H1 (cell line): ENCODE measurements around the gene ZNF618. TPM values are rescaled to one million over a fixed set of nuclear protein-coding genes. Genes with fewer than 3 reads are reported as not detected.

ENCODE experiments used
- CTCF ChIA-PET: fragments of 300-600 bp; sonication (Branson Sonifier 250); formaldehyde crosslinking; loops from one replicate; lab custom pipeline; 2021; ENCODE audit not compliant: partially characterized antibody; lab: Charles Lee
- POLR2A ChIA-PET: fragments of 300-600 bp; sonication (Branson Sonifier 250); formaldehyde crosslinking; loops from one replicate; lab custom pipeline; 2021; ENCODE audit warnings: inconsistent platforms; ENCODE audit not compliant: partially characterized antibody; lab: Charles Lee
- DNase-seq, 2 experiments: peaks; one replicate each; pipeline versions ENCODE4 v3.0.0 to v3.0.0-alpha.2; 2010 to 2022; ENCODE audit warnings: low spot score in 2 of 2, low read depth in 1 of 2, mixed read lengths in 1 of 2
- FAIRE-seq: peaks from 2 replicates; lab custom pipeline; 2011; peaks lifted over from hg19 to GRCh38; lab: Jason Lieb, UNC
- H2AFZ ChIP-seq: 2 replicates; pipeline ENCODE4 v1.8.1; 2012; ENCODE audit warnings: low read length, inconsistent platforms
- H2AK5ac ChIP-seq: 2 replicates; pipeline ENCODE4 v1.6.1; 2013; ENCODE audit warnings: low read depth, low read length
- H2BK120ac ChIP-seq: replicated peaks from 2 replicates; pipeline ENCODE3; 2013; ENCODE audit warnings: low read depth, low read length, inconsistent platforms
- H2BK12ac ChIP-seq: 2 replicates; pipeline ENCODE4 v1.6.1; 2013; ENCODE audit warnings: low read depth, low read length
- H2BK15ac ChIP-seq: 2 replicates; pipeline ENCODE4 v1.6.1; 2013; ENCODE audit warnings: low read length
- H2BK20ac ChIP-seq: 2 replicates; pipeline ENCODE4 v1.6.1; 2013; ENCODE audit warnings: low read length
- H2BK5ac ChIP-seq: 2 replicates; pipeline ENCODE4 v1.6.1; 2013; ENCODE audit warnings: low read depth, low read length
- H3K14ac ChIP-seq: 2 replicates; pipeline ENCODE4 v1.6.1; 2013; ENCODE audit warnings: inconsistent platforms; ENCODE audit not compliant: insufficient read length
- H3K18ac ChIP-seq: 2 replicates; pipeline ENCODE4 v1.6.1; 2013; ENCODE audit warnings: low read length; ENCODE audit errors: extremely low read depth
- H3K23ac ChIP-seq: 2 replicates; pipeline ENCODE4 v1.6.1; 2013; ENCODE audit warnings: inconsistent platforms; ENCODE audit not compliant: insufficient read length
- H3K23me2 ChIP-seq: 2 replicates; pipeline ENCODE4 v1.6.1; 2013; ENCODE audit warnings: low read depth, low read length
- H3K27ac ChIP-seq: 2 replicates; pipeline ENCODE4 v1.6.1; 2011; ENCODE audit warnings: low read depth, low read length, inconsistent platforms
- H3K27me3 ChIP-seq, 4 experiments: replicated peaks in 1 of 4; 1 replicate in 1 of 4; 2 replicates in 3 of 4; pipeline versions ENCODE4 v1.6.1 to v1.8.1; 2011 to 2013; ENCODE audit warnings: low read length in 3 of 4, mild to moderate bottlenecking in 3 of 4, inconsistent platforms in 2 of 4, mixed read lengths in 2 of 4, moderate library complexity in 1 of 4; ENCODE audit not compliant: control insufficient read depth in 3 of 4, insufficient read depth in 3 of 4; ENCODE audit errors: extremely low read depth in 1 of 4
- H3K36me3 ChIP-seq, 4 experiments: 2 replicates each; pipeline versions ENCODE4 v1.6.1 to v1.8.1; 2011 to 2013; ENCODE audit warnings: mild to moderate bottlenecking in 4 of 4, low read length in 3 of 4, moderate library complexity in 2 of 4, control low read depth in 1 of 4, inconsistent platforms in 1 of 4; ENCODE audit not compliant: insufficient read depth in 4 of 4, control insufficient read depth in 2 of 4
- H3K4ac ChIP-seq: replicated peaks from 2 replicates; pipeline ENCODE3; 2013; ENCODE audit warnings: low read length, low read depth, mixed read lengths, inconsistent platforms; ENCODE audit not compliant: insufficient read length
- H3K4me1 ChIP-seq, 4 experiments: replicated peaks in 1 of 4; 1 replicate in 1 of 4; 2 replicates in 3 of 4; pipeline versions ENCODE4 v1.6.1 to v1.8.1; 2011 to 2013; ENCODE audit warnings: low read length in 3 of 4, inconsistent platforms in 2 of 4, mixed read lengths in 1 of 4; ENCODE audit not compliant: insufficient read depth in 4 of 4, control insufficient read depth in 3 of 4
- H3K4me2 ChIP-seq, 2 experiments: 2 replicates each; pipeline versions ENCODE4 v1.6.1 to v1.8.1; 2011 to 2013; ENCODE audit warnings: low read depth in 2 of 2, low read length in 2 of 2, control low read depth in 1 of 2, inconsistent platforms in 1 of 2, mild to moderate bottlenecking in 1 of 2; ENCODE audit not compliant: insufficient read depth in 1 of 2
- H3K4me3 ChIP-seq, 4 experiments: fragments of 200-600, 300-600 bp in 1 of 4; sonication (generic), shearing (Covaris generic), sonication (Bioruptor Twin) in 1 of 4; 2 replicates each; pipeline versions ENCODE4 v1.5.1 to v1.8.1; 2011 to 2016; ENCODE audit warnings: low read length in 4 of 4, low read depth in 3 of 4, control low read depth in 2 of 4, inconsistent platforms in 2 of 4, mild to moderate bottlenecking in 2 of 4, mixed read lengths in 1 of 4, moderate library complexity in 1 of 4; ENCODE audit not compliant: insufficient read depth in 2 of 4; ENCODE audit errors: extremely low read depth in 1 of 4
- H3K56ac ChIP-seq: replicated peaks from 2 replicates; pipeline ENCODE3; 2013; ENCODE audit warnings: low read depth, mild to moderate bottlenecking, mixed read lengths, low read length, inconsistent platforms; ENCODE audit not compliant: insufficient read length
- H3K79me1 ChIP-seq: 2 replicates; pipeline ENCODE4 v1.6.1; 2013; ENCODE audit warnings: low read depth, low read length, control low read depth
- H3K79me2 ChIP-seq, 2 experiments: 2 replicates each; pipeline versions ENCODE4 v1.6.1 to v1.8.1; 2012 to 2013; ENCODE audit warnings: low read length in 2 of 2, mild to moderate bottlenecking in 2 of 2, inconsistent platforms in 1 of 2; ENCODE audit not compliant: insufficient read depth in 2 of 2, control insufficient read depth in 1 of 2
- H3K9ac ChIP-seq, 4 experiments: replicated peaks in 1 of 4; 1 replicate in 1 of 4; 2 replicates in 3 of 4; pipeline versions ENCODE4 v1.6.1 to v1.8.1; 2011 to 2013; ENCODE audit warnings: low read depth in 3 of 4, low read length in 3 of 4, control low read depth in 2 of 4, mild to moderate bottlenecking in 2 of 4, moderate library complexity in 2 of 4, inconsistent platforms in 1 of 4; ENCODE audit errors: extremely low read depth in 1 of 4
- H3K9me3 ChIP-seq, 2 experiments: 2 replicates each; pipeline versions ENCODE4 v1.6.1 to v1.8.1; 2012 to 2013; ENCODE audit warnings: mild to moderate bottlenecking in 2 of 2, moderate library complexity in 2 of 2, control low read depth in 1 of 2, inconsistent platforms in 1 of 2, low read depth in 1 of 2, low read length in 1 of 2, mixed read lengths in 1 of 2; ENCODE audit not compliant: insufficient read depth in 2 of 2
- H4K20me1 ChIP-seq, 2 experiments: replicated peaks in 1 of 2; 2 replicates each; pipeline versions ENCODE3 to v1.8.1; 2011 to 2013; ENCODE audit warnings: inconsistent platforms in 2 of 2, low read length in 2 of 2, mild to moderate bottlenecking in 1 of 2; ENCODE audit not compliant: insufficient read depth in 2 of 2, control insufficient read depth in 1 of 2
- H4K5ac ChIP-seq: 2 replicates; pipeline ENCODE4 v1.6.1; 2013; ENCODE audit warnings: low read length, low read depth, mixed read lengths, inconsistent platforms; ENCODE audit not compliant: insufficient read length
- H4K8ac ChIP-seq: 2 replicates; pipeline ENCODE4 v1.8.0; 2013; ENCODE audit warnings: mild to moderate bottlenecking, moderate library complexity, low read length, inconsistent platforms; ENCODE audit not compliant: insufficient read depth; ENCODE audit errors: extremely low read depth
- H4K91ac ChIP-seq: replicated peaks from 2 replicates; pipeline ENCODE3; 2013; ENCODE audit warnings: low read length, mixed read lengths, inconsistent platforms; ENCODE audit not compliant: insufficient read length
- RXRA ChIP-seq: IDR thresholded peaks from 2 replicates; pipeline ENCODE4 v1.6.1; 2011; ENCODE audit warnings: low read depth, mild to moderate bottlenecking, low read length, moderate library complexity; ENCODE audit not compliant: insufficient read depth
- WGBS, 2 experiments: shearing (Covaris generic) in 1 of 2; methylation state at CpG; one replicate each; pipeline versions ENCODE4 v1.1.6 to v1.1.7; 2013 to 2015; ENCODE audit warnings: low lambda C conversion rate in 2 of 2, mixed read lengths in 2 of 2, inconsistent platforms in 1 of 2, low coverage in 1 of 2, missing lambda C conversion rate in 1 of 2; ENCODE audit not compliant: insufficient replicate concordance in 2 of 2, insufficient coverage in 1 of 2, insufficient read length in 1 of 2; ENCODE audit errors: extremely low coverage in 1 of 2, missing lambda C conversion rate in 1 of 2; 5-methylcytosine and 5-hydroxymethylcytosine counted together
- polyA plus RNA-seq, 7 experiments: library from polyadenylated mRNA; depleted of rRNA in 3 of 7; stranded (reverse) in 5 of 7; unstranded in 2 of 7; fragments of >200 nt in 5 of 7; fragments of 200-250 nt in 2 of 7; gene quantifications; 1 replicate in 5 of 7; 2 replicates in 1 of 7; 4 replicates in 1 of 7; pipeline versions ENCODE4 v1.2.1 to v1.2.3, GENCODE V29; 2011 to 2013; ENCODE audit warnings: missing spikeins in 2 of 7, mixed read lengths in 2 of 7
- total RNA-seq: library from RNA; stranded (reverse); fragmentation: NEBNext Ultra II Directional; extraction: Animal tissue kit (Norgen Biotek cat#: 25700); gene quantifications from 2 replicates; pipeline ENCODE4 v1.2.1, GENCODE V29; 2021

ZNF618 gene
- total and polyA plus RNA-seq, 2 of the 8 experiments (the other 6 are each of a cell fraction or from before 2014, with no cell fraction given): 9.6 to 28.5 TPM

DNA sequence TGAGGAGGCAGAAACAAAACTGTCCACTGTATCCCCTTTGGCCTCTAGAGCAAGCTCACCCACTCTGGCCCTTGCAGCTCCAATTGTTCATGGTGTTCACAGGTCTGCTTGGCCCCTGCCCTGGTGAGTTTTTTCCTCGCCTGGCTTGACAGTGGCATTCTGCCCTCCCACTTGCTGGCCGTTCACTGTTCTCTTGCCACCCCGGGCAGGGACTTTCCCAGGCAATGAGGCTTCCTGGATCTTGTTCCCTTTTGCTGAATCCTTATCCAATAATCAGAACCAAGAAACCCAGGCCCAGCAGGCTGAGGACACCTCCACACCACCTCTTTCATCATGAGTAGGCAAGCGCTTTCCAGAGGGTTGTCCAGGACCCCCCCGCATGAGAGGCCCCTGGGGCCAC, 31.2 kb downstream of the ZNF618 start:
- no peak overlapping the region for H2BK15ac ChIP-seq
- FAIRE-seq: no peak
- CTCF ChIA-PET: interaction anchor here (0.9 to 2.3 kb wide), 4 partner anchors 8 to 140 kb away, joined by 3 to 8 read pairs (median 4); no protein-coding TSS in a partner anchor

More for the DNA sequence above, 31.2 kb downstream of the ZNF618 start:
- no peaks in the 10 kb centered on the region for H3K36me3 ChIP-seq
- H3K79me2 ChIP-seq: peaks cover 0 to 31% of the 10 kb centered on the region in 2 experiments; a peak in 1 of 4 replicates
- H3K79me1 ChIP-seq: peaks cover 11% of the 10 kb centered on the region; the same call in 1 of the 2 replicates
- H2AFZ ChIP-seq: no peak overlapping the region
- H2BK120ac ChIP-seq: no peak overlapping the region
- no peak overlapping the region for H3K56ac ChIP-seq
- no peak overlapping the region for H4K5ac ChIP-seq
- no peak overlapping the region for H2BK20ac ChIP-seq
- no peak overlapping the region for H3K9ac ChIP-seq
- POLR2A ChIA-PET: no interaction called here
- H4K20me1 ChIP-seq: no peaks in the 10 kb centered on the region
- peak in 1 of 2 experiments; percentile 42 for DNase-seq
- no peak for TF ChIP-seq RXRA
- TF ChIP-seq, all 59 proteins: peak for 0
- no peak overlapping the region for H3K23ac ChIP-seq
- H3K4me1 ChIP-seq: peaks cover 0 to 7% (median 2%) of the 10 kb centered on the region in 4 experiments; a peak in 2 of 7 replicates
- H3K9me3 ChIP-seq: no peaks in the 10 kb centered on the region
- 95% methylated on average over 5 of the region's 5 CpGs; no CpG with 5 or more reads in 1 of the 2 experiments for whole genome bisulfite sequencing, 2 experiments
- H4K8ac ChIP-seq: no peak overlapping the region
- H2BK12ac ChIP-seq: no peak overlapping the region
- H3K27me3 ChIP-seq: no peaks in the 10 kb centered on the region
- 0 out of 2 replicates have a peak overlapping the region, but pooled peaks have one; percentile 9 for H2BK5ac ChIP-seq
- H3K14ac ChIP-seq: no peak overlapping the region
- no peak overlapping the region for H3K4ac ChIP-seq
- no peak overlapping the region for H3K4me3 ChIP-seq
- no peak overlapping the region for H3K4me2 ChIP-seq
- H2AK5ac ChIP-seq: no peak overlapping the region
- H3K27ac ChIP-seq: no peak overlapping the region
- no peak overlapping the region for H4K91ac ChIP-seq
- no peaks in the 10 kb centered on the region for H3K23me2 ChIP-seq
- no peak overlapping the region for H3K18ac ChIP-seq
